ENCODE results near the gene PLEKHA8. TPM values are rescaled to one million over a fixed set of nuclear protein-coding genes. Genes with fewer than 3 reads are reported as not detected.
A peak's percentile ranks its signal among the peaks of the same experiment; 100 is the strongest.

PLEKHA8 gene
- 60.1 and 63.3 TPM in 2 replicates for total RNA-seq
- long read RNA-seq, partial matches to known transcripts, result 1 of 11 reads
- long read RNA-seq, other reads (novel, unspliced or antisense), result 10 of 11 reads

DNA sequence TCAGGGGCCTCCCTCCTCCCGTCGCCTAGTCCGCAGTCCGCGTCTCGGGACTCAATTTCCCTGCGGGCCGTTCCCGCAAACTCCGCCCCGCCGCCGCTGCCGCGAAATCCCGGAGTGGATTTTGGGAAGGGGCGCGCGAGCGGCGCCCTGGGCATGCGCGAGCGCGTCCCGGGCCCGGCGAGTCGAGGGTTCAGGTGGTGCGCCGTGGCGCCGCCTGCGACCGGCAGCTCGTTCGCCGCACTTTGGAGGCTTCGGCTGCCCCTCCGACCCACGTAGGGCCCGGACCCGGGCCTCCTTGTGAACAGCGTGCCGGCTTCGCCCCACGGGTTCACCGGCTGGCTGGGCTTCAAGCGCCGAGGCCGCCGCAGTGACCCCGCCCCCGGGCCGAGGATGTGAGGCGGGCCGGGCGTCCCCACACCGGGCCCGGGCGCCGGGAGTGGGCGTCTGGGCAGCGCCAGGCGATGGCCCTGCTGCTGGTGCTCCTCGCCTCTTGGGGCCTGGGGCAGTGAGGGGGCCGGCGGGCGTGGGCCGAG, at the start of gene PLEKHA8:
TSS of gene PLEKHA8 (plus strand) at position 197 of the 533 bp plus-strand sequence. CDS start 351 bp downstream, outside the sequence.
- Mint-ChIP-seq H3K9me3 (no peaks in the 10 kb centered on the region), H3K27me3 (ENCODE audit: low read depth) (no peaks in the 10 kb centered on the region), H3K4me3 (peak within 1 kb of the TSS; percentile 96), H3K36me3 (ENCODE audit: low read depth) (no peaks in the 10 kb centered on the region), H3K4me1 (peaks cover 42% of the 10 kb centered on the region), H3K27ac (ENCODE audit: unreplicated experiment) (peak within 1 kb of the TSS; percentile 97)
- TF ChIP-seq CTCF (conservative IDR thresholded peaks at IDR 0.05), result no peak
- DNase-seq (ENCODE audit: low read depth, low spot score), result peak; percentile 96

DNA sequence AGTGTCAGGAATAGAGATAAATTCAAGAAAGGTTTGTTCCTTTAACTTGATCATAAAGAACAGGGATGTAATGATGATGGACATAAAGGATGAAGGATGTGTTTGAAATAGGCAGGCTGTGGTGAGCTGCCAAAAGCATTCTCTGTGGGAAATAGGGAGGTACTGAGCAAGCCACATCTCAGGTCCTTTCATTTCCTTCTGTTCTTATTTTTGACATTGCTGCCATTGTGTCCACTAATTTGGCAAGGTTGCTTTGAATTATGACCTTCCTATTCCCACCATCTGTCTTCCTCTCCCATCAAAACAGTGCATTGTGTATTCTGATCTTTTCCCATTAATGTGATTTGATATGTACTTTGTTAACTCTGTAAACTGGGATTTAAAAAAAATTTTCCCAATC, 48.1 kb upstream of the PLEKHA8 start:
- TF ChIP-seq CTCF (conservative IDR thresholded peaks at IDR 0.05), result no peak
- Mint-ChIP-seq H3K9me3 (peaks cover 2% of the 10 kb centered on the region), H3K27me3 (ENCODE audit: low read depth) (no peaks in the 10 kb centered on the region), H3K27ac (ENCODE audit: unreplicated experiment) (no peak overlapping the region), H3K4me3 (no peak overlapping the region), H3K36me3 (ENCODE audit: low read depth) (peaks cover 2% of the 10 kb centered on the region), H3K4me1 (peaks cover 45% of the 10 kb centered on the region)
- DNase-seq (ENCODE audit: low read depth, low spot score), result no peak

GRCh38 chr7:29987083-29987482, 41.1 kb upstream of the PLEKHA8 start:
- peak overlapping the region; percentile 66 for H3K4me3 Mint-ChIP-seq

DNA sequence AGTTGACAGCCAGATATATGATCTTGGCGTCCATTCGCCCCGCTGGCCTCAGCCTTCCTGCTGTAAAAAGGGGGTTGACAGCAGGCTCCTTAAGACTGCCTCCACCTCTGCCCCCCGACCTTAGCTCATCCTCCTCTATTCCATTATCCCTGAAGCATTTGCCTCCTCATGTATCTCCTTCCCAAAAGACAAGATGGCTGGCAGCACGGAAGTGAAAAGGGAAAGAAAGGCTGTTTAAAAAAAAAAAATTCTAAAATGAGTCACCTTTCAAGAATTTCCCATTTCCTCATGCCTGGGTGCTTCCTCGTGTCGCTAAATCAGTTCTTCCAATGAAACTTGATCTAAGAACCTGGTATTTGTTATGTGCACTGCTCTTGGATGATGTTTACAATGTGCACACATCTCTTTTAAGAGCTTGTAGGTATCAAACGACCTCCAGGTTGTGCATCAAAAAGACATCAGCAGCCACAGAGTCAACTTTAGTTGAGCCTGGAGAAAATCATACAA, 40.3 kb upstream of the PLEKHA8 start:
- H3K27ac Mint-ChIP-seq (ENCODE audit: unreplicated experiment), result peak overlapping the region; percentile 88
- H3K9me3 Mint-ChIP-seq, result peaks cover 8% of the 10 kb centered on the region
- H3K4me1 Mint-ChIP-seq, result peaks cover 29% of the 10 kb centered on the region
- H3K36me3 Mint-ChIP-seq (ENCODE audit: low read depth), result peaks cover 25% of the 10 kb centered on the region
- H3K4me3 Mint-ChIP-seq, result peak overlapping the region; percentile 94
- TF ChIP-seq CTCF (conservative IDR thresholded peaks at IDR 0.05), result no peak
- peaks cover 2% of the 10 kb centered on the region for H3K27me3 Mint-ChIP-seq (ENCODE audit: low read depth)
- DNase-seq (ENCODE audit: low read depth, low spot score), result no peak

More at GRCh38 chr7:29987083-29987482, 41.1 kb upstream of the PLEKHA8 start:
- H3K9me3 Mint-ChIP-seq, result peaks cover 4% of the 10 kb centered on the region
- H3K36me3 Mint-ChIP-seq (ENCODE audit: low read depth), result peaks cover 21% of the 10 kb centered on the region
- TF ChIP-seq CTCF (conservative IDR thresholded peaks at IDR 0.05), result no peak
- peaks cover 30% of the 10 kb centered on the region for H3K4me1 Mint-ChIP-seq
- no peak for DNase-seq (ENCODE audit: low read depth, low spot score)
- peaks cover 2% of the 10 kb centered on the region for H3K27me3 Mint-ChIP-seq (ENCODE audit: low read depth)
- no peak overlapping the region for H3K27ac Mint-ChIP-seq (ENCODE audit: unreplicated experiment)

- Mint-ChIP-seq H3K36me3 (ENCODE audit: low read depth) (peaks cover 24% of the 10 kb centered on the region), H3K27ac (ENCODE audit: unreplicated experiment) (peak overlapping the region; percentile 88), H3K27me3 (ENCODE audit: low read depth) (peaks cover 2% of the 10 kb centered on the region), H3K4me3 (peak overlapping the region; percentile 94), H3K4me1 (peaks cover 29% of the 10 kb centered on the region), H3K9me3 (peaks cover 7% of the 10 kb centered on the region)
- peak; percentile 37 for DNase-seq (ENCODE audit: low read depth, low spot score)
- TF ChIP-seq CTCF (conservative IDR thresholded peaks at IDR 0.05), result no peak
Measured at GRCh38 chr7:29988424-29989256, 39.6 kb upstream of the PLEKHA8 start.
